GM18507 (cell line): ENCODE measurements around the gene URI1.
"Not testable (repeated sequence)": the region's sequence is repeated elsewhere in the genome, so short reads cannot be mapped to it uniquely, and the experiment has no call there.

Source experiments
- DNase-seq: peaks from one replicate; pipeline ENCODE4 v3.0.0; 2011; ENCODE audit warnings: low read depth; ENCODE audit not compliant: insufficient read length; ENCODE audit errors: extremely low spot score
- FAIRE-seq: peaks from 2 replicates; lab custom pipeline; 2011; peaks lifted over from hg19 to GRCh38; lab: Jason Lieb, UNC

The URI1 gene

DNA sequence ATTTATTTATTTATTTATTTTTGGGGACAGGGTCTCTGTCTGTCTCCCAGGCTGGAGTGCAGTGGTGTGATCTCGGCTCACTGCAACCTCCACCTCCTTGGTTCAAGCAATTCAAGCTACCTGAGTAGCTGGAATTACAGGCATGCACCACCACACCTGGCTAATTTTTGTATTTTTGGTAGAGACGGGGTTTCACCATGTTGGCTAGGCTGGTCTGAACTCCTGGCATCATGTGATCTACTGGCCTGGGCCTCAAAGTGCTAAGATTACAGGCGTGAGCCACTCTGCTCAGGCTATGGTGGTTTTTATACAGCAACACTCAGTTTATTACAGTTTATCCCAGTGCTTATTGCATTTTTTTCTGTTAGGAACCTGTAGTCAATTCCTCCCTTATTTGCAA is 24.1 kb downstream of the URI1 start:
- FAIRE-seq, DNase-seq: not testable (repeated sequence)

GRCh38 chr19:29966588-29967249 is 24.7 kb downstream of the URI1 start:
- DNase-seq: no peak
- FAIRE-seq: peak; percentile 72

- DNase-seq (no peak), FAIRE-seq (no peak)
These were observed 25.6 kb downstream of the URI1 start for GRCh38 chr19:29967623-29968022.

- DNase-seq (no peak), FAIRE-seq (no peak)
These were observed 27.9 kb downstream of the URI1 start for GRCh38 chr19:29969891-29970290.

DNA sequence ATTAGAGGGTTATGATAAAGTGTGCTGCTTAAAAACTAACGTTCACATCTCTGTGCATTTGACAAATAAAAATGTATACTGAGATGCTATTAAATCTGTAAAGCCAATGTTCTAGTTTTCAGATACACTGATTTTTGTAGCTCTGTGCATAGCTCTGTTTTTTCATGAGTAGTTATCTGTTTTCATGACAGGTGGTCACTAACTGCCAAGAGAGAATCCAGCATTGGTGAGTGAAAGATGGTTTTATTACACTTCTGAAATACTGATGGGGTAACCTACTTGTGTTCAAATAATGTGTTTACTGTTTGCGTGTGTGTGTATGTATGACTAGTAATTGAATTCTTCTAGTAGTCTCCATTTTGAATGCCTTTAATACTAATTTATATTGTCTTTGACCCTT is 29.0 kb downstream of the URI1 start:
- FAIRE-seq (no peak), DNase-seq (no peak)

DNA sequence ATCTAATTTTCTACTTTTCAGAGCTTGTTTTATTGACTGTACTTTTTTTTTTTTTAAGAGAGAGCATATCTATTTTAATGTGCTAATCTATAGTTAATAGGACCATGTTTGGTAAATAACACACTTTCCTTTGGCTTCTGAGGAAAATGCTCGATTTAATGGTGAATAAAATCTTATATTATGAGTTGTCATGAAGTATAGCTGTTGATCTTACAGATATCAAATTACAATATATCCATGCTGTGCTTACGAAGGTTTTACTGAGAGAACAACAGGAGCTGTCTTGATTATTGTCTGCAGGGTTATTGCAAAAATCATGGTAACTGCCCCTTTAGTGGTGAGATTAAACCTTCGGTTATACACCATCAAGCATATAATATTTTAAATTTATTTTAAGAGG is 29.6 kb downstream of the URI1 start:
- FAIRE-seq: no peak
- DNase-seq: no peak

DNA sequence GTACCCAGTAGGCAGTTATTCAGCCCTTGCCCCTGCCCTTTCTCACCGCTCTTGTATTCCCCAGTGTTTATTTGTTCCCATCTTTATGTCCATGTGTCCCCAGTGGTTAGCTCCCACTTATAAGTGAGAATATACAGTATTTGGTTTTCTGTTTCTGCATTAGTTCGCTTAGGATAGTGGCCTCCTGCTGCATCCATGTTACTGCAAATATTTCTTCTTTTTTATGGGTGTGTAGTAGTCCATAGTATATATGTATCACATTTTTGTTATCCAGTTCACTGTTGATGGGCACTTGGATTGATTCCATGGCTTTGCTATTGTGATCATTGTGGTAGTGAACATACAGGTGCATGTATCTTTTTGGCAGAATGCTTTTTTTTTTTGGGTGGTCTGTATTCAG is 32.7 kb downstream of the URI1 start:
- FAIRE-seq: no peak

GRCh38 chr19:29976151-29976943 is 34.3 kb downstream of the URI1 start:
- DNase-seq: no peak
- FAIRE-seq: peak; percentile 36

More for the DNA sequence above, 32.7 kb downstream of the URI1 start:
- DNase-seq: no peak

GRCh38 chr19:29978080-29978479 is 36.0 kb downstream of the URI1 start:
- DNase-seq (no peak), FAIRE-seq (peak; percentile 61)

DNA sequence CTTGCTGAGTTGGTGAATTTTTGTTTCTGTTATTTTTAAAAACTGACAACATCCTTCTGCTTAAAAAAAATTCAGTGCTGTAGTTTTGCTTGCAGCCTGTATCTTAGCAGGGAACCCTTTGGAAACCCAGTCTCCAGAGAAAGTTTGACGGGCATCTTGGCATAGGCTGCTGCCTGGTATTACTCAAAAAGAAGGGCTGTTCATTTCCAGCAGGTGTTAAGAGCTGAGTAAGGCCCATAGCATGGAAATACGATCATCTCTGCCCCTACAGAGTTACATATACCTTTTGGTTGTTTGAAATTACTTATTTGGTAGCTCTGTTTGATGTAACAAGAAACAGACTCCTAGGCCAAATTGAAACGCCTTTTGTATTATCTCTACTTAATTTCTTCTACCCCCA is 41.5 kb downstream of the URI1 start:
- no peak for DNase-seq
- no peak for FAIRE-seq

GRCh38 chr19:29985196-29985595 is 43.2 kb downstream of the URI1 start:
- DNase-seq (no peak), FAIRE-seq (no peak)

GRCh38 chr19:29988351-29988750 is 46.3 kb downstream of the URI1 start:
- DNase-seq (no peak), FAIRE-seq (no peak)

GRCh38 chr19:29992233-29992867 is 50.3 kb downstream of the URI1 start:
- no peak for FAIRE-seq
- DNase-seq: no peak

- FAIRE-seq: peak; percentile 42
- no peak for DNase-seq
These were observed 57.5 kb downstream of the URI1 start for GRCh38 chr19:29999490-29999889.

DNA sequence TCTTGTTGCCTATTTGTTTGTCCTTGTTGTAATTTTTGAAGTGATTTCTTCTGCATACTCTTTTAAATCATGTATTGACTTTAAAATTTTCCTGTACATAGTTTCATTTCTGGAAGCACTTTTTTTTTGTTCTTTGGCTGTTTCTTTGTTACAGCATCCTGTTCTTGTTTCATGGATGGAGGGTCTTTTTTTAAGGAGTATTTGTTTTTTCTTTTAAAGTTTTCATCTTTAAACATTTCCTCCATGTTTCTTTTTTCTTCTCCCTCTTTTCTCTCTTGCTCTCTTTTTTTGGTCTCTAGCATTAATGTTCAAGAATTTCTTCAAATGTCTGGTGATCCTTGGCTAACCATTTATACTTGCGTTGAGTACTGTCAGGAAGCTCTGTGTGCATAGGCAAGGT is 58.8 kb downstream of the URI1 start:
- DNase-seq (no peak), FAIRE-seq (no peak)

- DNase-seq (no peak), FAIRE-seq (no peak)
These were observed 59.3 kb downstream of the URI1 start for GRCh38 chr19:30001301-30001700.

GRCh38 chr19:30001791-30002190 is 59.8 kb downstream of the URI1 start:
- no peak for FAIRE-seq
- no peak for DNase-seq

DNA sequence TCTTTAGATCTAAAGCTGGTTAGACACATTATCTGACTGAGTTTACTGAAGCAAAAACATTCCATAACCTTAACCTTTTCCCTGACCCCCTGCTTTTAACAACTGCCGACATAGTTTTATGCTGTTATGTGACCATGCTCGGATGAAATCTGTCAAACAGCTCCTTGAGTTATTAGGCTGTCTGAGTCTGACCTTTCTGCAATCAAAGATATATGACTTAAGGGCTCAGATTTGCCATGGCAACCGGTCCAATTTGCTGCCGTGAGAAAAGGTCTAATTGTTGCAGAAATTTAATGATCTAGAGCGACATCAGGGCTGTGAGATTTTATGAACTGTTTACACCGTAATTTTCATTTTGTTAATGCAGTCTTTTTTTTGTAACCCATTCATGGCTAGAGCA is 61.8 kb downstream of the URI1 start:
- FAIRE-seq (no peak), DNase-seq (no peak)

- DNase-seq: no peak
- no peak for FAIRE-seq
These were observed 62.4 kb downstream of the URI1 start for GRCh38 chr19:30004403-30004802.

- FAIRE-seq: no peak
These were observed 64.2 kb downstream of the URI1 start for GRCh38 chr19:30006207-30006606.

DNA sequence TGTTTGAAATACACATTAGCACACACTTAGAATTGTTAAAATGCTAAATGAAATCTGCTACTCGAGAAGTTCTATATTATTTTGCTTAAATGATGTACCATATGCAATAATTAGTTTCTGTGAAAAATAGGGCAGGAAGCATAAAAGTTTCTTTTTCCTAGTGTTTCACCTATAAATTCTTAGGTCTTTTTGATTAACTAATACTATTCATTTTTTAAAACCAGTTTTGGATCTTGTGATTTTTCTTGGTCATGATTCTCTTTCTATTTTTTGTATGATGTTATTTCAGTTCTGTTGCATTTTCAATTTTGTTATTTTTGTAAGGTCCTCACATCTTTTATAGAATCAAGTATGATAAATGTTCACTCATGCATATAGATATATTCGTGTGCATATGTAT is 66.1 kb downstream of the URI1 start:
- DNase-seq: no peak
- no peak for FAIRE-seq

More at GRCh38 chr19:30006207-30006606, 64.2 kb downstream of the URI1 start:
- no peak for DNase-seq
